GM19455 (cell line): ENCODE measurements around the gene UBTD1.

Source experiments
- ATAC-seq: cut with Tn5 transposase; IDR thresholded peaks from one replicate; pipeline ENCODE4 v1.9.1; 2021; ENCODE audit not compliant: unreplicated experiment

The UBTD1 gene

DNA sequence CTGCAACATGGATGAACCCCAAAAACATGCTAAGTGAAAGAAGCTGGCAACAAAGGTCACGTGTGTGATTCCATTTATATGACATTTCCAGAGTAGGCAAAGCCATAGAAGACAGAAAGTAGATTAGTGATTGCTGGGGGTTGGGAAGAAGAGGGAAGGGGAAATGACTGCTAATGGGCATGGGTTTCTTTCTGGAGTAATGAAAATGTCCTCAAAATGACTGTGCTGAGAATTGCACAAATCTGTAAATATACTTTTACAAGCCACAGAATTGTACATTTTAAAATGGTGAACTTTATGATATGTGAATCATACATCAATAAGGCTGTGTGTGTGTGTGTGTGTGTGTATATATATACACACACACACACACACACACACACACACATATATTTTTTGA lies 16.3 kb upstream of the UBTD1 start:
- ATAC-seq, result no peak

DNA sequence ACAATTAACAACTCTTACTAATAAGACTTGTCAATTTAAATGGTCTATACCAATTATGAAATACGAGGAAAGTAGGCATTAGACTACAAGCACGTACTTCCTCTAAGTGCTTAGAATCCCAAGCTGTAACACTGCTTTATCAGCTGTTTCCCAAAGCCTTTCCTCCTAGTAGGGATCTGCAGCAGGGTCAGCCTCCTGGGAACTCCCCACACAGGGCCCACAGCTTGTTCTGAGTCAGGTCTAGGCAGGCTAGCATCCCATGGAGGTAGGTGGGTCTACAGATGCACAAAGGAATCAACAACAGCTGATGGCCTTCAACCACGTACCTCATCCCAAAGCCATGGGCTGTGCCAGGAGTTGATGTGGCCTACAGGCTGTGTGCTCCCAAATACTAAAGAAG lies 15.2 kb upstream of the UBTD1 start:
- ATAC-seq, result no peak

DNA sequence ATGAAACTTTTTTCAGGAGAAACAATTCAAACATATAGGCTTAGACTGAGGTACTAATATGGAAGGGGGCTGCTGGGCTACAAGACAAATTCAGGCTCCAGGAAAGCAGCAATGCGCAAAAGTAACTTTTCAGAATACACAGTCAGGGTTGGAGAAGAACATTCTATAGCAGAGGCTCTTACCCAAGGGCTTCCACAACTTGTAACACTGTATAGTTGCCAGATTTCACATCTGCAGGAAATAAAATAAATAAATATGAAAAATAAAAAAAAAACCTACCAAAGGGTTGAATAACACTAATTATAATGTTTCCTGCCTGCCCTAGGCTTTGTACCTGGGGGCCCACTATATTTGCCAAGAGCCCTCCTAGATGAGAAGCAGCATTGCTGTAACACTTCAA lies 14.8 kb upstream of the UBTD1 start:
- ATAC-seq, result no peak

DNA sequence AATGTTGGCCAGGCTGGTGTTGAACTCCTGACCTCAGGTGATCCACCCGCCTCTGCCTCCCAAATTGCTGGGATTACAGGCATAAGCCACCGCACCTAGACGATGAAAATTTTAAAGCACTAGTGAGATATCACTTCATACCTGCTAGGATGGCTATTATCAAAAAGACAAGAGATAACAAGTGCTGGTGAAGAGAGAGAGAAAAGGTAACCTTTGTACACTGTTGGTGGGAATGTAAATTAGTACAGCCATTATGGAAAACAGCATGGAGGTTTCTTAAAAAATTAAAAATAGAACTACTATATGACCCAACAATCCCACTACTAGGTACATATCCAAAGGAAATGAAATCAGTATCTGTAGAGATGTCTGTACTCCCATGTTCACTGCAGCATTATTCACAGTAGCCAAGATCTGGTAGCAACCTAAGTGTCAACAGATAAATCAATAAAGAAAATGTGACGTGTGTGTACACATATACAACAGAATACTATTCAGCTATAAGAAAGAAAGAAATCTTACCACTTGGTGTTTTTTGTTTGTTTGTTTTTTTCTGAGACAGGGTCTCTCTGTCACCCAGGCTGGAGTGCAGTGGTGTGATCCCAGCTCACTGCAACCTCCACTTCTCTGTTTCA lies 13.0 kb upstream of the UBTD1 start:
- ATAC-seq, result no peak

DNA sequence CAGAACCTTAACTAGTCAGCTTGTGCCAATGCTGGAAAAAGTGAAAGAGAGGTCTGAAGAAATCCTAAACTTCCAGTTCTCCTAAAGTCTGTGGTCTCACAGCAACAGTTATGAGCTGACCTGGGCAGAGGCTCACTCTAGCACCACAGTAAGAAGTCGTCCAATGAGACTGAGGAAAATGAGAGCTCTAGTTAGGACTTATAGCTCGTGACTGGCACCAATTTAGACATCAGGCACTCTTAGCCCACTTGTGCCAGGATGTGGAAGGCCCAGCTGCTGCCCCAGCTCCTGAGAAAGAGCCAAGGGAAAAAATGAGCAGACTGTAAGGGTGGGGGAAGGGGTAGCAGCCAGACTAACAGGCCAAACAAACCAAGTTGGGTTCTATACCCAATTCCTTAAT lies 8.1 kb upstream of the UBTD1 start:
- no peak for ATAC-seq

DNA sequence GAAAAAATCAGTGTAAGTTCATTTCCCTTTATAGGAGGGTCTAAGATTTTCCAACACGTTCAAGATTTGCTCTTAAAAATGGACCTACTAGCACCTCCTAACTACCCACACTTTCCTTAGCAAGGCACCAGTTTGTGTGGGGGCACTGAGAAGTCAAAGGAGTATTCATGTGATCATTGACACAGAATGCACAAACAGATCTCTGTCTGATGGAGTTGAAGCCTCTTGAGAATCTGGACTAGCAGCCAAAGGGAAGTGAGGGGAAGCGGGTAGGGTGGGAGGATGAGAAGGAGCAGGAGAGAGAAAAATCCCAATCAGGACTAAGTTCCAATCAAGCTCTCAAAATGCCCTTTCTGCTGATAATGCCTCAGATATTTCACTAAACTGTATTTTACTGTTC lies 4.6 kb upstream of the UBTD1 start:
- no peak for ATAC-seq

DNA sequence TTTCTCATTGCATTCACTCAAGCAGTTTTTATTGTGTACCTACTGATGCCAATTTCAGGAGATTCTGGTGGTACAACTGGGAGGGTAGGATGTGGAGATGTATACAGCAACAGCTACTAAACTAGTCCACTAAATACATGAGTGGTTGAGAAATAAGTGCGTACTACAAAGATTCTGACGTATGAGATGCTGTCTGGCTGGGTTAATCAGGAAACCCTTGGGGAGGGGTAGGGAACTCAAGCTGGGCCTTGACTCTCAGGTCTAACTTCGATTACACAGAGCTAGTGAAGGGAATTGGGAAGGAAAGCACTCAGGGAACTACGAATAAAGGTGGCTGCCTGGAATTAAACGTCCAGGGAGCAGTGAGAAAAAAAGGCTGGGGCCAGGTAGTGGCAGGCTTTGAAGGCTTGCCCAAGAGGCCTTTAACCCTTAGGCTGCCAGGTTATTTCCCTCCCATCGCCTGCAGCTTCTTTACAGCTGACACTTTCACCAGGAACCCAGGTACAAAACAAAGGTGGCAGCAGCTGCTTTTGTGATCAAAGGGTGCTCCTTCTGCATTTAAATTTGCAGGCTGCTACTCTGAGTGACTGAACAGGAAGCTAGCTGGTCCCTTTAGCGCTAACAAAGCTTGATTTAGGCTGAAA lies 3.7 kb upstream of the UBTD1 start:
- no peak for ATAC-seq

DNA sequence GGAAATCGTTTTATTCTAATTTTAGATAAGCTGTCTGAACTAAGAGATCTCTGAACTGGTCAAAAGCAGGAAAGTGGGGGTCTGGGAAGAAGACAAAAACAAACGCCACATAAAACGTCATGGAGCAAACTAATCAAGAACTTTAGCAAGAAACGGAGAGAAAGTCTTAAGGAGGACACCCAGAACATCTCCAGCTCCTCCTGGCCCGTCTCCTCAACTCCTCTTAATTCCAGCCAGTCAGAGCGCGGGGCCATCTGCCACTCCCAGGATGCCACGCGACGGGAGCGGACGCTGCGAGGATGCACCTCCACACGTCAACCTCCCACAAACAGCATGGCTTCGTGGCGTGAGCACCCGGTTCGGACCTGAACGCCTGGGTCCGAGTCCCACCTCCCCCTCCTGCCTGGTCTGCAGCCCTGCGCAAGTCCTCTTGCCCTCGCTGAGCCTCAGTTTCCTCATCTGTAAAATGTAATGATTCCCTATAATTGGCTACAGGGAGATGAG lies 1.1 kb upstream of the UBTD1 start:
- no peak for ATAC-seq

DNA sequence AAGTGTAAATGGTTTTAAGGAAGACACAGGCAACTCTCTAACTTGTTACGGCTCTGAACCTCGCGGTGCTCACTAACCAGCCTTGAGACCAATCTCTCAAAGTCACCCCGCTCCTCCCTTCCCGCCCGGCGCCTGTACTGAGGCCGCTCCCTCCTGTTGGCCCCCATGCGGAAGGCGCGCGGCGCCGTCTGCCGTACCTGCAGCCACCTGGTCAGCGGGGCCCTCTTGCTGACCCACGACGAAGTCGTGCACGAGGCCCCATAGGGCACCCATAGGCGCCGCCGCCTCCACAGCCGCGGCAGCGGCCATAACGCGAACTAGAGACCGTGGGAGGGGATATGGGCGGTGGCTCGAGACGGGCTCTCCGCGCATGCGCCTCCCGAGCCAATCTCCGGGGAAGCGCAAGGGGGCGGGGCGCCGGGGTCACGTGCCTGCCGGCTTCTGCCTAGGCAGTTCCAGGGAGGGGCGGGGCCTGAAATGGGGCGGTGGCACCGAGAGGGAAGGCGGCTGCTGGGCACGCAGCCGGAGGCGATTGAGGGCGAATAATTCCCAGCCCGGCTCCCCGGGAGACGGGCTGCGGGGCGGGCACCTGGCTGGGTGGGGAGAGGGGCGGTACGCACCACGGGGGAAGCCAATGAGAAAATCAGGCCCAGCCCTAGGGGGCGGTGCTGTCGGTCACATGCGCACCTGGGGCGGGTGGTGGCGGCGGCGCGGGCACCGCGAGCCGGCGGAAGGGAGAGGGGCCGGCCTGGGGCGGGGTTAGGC lies 466 bp upstream of the UBTD1 start, which contains the start of gene MMS19:
Gene MMS19, minus strand, starts transcription at position 347 of the 765 bp plus-strand sequence. Its CDS starts 38 bp downstream, at position 309.
- ATAC-seq, result peak; percentile 92

DNA sequence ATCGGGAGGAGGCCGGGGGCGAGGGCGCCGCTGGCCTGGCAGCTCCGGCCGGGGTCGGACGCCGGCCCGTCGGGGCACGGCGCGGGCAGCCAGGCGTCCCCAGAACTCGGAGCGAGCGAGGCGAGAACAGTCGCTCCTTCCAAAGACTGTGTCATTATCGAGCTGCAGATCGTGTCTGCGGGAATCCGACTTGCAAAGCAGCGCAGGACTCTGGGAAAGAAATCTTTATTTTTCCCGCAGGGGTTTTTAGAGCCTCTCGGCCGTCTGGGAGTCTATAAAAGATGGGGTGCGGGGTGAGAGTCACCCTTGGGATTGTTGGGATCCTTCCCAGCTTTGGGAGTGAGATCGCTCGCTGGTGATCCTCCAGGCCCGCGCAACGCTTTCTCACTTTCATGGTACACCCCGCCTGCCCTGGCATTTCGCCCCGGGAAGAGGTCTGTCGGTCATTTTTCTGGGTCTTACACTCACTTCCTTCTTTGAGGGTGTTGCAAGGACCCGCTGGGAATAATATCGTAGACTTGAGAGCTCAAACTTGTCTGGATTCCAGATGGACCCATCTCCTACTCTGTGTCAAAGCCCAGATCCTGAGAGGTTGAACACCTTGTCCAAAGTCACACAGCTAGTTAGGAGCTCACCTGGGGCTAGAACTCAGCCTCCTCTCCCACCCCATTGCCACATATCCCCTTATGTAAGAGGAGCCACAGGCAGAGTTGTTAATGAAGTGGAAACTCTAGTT lies 1.0 kb downstream of the UBTD1 start:
- ATAC-seq, result no peak

DNA sequence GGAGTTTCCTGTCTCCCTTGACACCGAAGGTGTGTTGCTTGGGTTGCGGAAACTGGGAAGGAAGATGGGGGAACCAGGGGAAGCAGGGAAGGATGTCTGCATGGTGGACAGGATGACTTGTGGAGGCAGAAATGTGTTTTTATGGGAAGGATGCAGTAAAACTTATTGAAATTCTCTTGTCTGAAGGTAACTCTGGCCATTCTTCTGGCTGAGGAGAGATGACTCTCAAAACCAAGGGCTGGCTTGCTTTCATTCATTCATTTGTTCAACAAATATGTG lies 1.5 kb downstream of the UBTD1 start:
- no peak for ATAC-seq

DNA sequence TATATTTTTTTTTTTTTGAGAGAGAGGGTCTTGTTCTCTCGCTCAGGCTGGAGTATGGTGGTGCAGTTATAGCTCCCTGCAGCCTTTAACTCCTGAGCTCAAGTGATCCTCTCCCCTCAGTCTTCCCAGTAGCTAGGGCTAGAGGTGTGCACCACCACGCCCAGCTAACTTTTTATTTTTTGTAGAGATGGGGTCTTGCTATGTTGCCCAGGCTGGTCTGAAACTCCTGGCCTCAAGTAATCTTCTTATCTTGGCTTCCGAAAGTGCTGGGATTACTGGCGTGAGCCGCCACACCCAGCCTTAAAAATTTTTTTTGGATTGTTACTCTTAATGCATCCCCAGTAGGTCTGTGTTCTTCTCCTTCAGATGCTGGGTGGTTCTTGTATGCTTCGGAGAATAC lies 4.2 kb downstream of the UBTD1 start:
- no peak for ATAC-seq

DNA sequence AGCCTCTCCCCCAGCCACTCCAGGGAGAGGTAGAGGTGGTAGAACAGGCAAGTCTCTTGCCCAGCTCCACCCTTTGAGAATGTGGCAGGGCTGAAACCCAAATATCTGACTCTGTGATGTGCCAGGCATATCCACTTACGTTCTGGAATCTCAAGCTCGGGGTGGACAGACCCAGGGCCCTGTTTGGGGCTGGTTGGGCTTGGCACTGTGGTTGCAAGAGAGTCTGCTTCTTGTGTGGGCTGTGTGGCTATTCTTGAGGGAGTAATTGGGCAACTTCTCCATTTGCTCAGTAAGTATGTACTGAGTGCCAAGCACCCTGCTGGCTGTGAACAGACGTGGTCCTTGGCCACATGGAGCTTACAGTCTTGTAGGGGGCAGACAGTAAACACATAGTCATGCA lies 4.7 kb downstream of the UBTD1 start:
- ATAC-seq, result no peak

DNA sequence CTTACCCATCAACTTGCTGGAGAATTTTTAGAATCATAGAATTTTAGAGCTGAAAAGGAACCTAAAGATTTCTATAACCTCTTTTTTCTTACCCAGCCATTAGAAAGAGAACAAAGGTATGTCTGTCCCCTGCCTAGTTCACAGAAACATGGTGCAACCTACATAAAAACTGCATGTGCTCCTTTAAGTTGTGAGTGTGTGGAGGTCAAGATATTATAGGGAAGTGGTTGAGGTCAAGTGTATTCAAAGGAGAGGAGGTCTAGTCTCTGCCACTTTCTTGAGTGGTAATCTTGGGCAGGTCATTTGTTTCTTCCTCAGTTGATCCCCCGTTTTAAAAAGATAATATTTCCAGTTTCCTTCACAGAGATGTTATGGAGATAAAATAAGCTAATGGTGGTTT lies 6.4 kb downstream of the UBTD1 start:
- no peak for ATAC-seq

DNA sequence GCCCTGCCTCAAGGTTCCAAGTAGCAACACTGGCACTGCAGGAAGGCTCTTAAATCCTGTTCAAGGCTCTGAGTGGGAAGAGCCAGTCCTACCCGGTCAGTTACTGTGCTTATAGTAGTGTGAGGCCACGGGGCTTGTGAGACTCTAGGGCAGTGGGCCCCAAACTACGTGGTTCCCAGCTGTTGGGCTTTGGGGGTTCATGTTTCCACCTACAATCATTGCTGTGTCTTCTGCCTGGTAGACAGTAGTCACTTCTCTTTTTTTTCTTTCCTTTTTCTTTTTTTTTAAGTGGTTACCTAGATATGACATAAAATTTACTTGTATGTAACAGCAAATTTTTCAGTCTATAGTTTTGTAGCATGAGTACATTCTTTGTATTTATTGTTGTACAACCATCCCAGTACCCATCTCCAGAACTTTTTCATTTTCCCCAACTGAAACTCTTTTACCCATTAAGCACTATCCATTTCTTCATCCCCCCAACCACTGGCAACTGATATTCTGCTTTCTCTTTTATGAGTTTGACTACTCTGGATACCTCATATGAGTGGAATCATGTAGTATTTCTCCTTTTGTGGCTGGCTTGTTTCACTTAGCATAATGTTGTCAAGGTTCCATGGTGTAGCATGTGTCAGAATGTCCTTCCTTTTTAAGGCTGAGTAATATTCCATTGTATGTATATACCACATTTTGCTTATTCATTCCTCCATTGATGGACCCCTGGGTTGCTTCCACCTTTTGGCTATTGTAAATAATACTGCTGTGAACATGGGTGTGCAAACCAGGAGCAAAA lies 7.7 kb downstream of the UBTD1 start:
- no peak for ATAC-seq

DNA sequence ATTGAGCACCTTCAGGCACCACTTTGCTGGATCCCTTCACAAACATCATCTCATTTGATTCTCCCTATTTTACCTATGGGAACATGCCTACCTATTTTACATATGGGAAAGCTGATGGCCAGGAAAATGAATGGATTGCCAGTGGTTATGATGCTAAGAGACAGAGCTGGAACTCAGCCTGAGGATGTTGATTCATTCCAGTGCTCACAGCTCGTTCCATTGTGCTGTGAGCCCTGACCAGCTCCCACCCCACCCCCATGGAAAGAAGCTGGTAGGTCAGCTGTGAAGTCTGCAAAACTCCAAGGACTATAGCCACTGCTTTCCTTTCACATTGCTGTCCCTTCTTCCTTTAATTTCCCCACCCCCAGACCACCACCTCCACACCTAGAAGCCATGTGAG lies 9.6 kb downstream of the UBTD1 start:
- ATAC-seq, result no peak

DNA sequence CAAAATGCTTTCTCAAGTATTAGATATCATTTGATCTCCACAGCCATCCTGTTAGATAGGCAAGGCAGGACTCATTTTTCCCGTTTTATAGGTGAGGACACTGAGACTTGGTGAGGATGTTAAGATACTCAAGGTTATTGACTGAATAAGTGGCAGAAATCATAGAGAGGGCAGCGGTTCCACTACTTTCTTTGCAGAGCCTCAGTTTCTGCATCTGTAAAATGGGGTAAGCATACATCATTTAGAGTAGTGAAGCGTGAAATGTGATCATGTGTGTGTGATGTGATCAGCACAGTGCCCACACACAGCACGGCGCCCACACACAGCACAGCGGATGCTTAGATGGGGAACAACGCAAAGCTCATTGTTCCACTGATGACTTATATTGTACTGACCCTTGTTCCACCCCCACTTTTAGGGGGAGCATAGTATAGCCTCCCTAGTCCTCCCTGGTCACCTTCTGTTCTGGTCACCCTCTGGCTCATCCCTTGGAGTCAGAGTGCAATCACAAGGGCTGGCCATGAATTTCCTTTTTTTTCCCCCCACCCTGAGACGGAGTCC lies 10.5 kb downstream of the UBTD1 start:
- ATAC-seq, result no peak

DNA sequence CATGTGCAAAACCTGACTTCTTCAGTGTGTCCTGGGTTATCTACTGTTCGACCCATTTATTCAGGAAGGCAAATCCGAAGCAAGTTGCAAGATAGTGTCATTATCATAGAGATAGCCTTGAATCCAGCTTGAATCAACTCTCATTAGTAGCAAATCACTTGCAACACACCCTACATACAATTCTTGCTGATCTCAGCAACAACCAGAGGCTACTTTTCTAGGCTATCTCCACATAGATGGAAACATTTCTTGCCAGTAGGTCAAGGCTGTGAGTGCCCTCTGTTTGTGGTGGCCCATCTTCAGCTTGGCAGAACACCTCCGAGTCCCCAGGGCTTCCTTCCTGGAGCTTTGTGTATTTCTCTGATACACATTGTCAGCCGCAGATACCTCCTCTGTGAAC lies 12.0 kb downstream of the UBTD1 start:
- ATAC-seq, result no peak

DNA sequence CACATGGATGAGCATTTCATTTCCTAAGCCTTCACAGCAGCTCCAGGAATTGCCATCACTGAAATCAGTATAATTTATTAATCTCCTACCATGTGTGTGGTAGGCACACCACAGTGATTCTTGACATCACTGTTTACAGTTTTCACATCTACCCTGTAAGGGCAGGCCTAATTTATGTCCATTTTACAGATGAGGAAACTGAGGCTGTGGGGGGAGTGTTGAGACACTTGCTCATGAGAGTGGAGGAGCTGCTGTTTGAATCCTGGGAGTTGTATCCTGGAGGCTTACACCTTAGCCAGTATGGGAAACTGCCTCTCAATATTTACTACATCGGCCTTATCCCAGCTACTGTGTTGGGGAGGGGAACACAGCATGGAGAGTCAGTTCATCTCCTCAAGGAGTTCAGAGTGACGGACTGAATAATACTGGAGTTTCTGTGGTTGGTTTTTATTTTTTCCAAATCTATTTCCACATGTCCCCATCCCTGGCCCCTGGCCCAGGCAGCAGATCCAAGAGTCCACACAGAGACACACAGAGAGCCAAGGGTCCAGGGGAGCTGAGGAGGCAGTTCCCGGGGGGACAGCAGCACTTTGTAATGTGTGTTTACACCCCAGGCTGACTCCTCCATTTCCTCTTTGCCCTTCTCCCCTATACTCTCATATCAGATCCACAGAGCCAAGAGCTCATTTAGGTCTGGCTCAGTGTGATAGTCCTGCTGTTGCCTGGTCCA lies 13.2 kb downstream of the UBTD1 start:
- ATAC-seq, result no peak

DNA sequence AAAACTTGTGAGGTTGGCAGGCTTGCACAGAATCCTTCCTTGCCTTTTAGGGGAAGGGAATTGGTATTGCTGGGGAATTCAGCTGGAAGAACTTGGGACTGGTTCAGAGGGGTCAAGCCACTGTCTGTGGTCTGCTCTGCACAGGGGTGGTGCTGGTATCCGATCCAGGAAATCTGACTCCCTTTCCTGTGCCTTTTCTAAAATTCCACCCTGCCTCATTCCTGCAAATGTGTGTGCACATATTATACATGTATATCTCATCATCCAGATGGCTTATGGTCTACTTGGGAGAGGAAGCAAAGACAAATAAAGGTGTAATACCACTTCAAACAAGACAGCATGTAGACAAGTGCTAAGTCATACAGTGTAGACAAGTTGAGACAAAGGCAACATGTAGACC lies 14.3 kb downstream of the UBTD1 start:
- ATAC-seq, result no peak
